H9 (cell line): ENCODE results near the gene ARHGEF6. TPM values are rescaled to one million over a fixed set of nuclear protein-coding genes. Genes with fewer than 3 reads are reported as not detected.

Experiments used
- DNase-seq: peaks from one replicate; pipeline ENCODE4 v3.0.0-alpha.2; 2017
- H2AFZ ChIP-seq: one replicate; pipeline ENCODE4 v1.6.1; 2013; ENCODE audit warnings: mild to moderate bottlenecking, low read length, control low read depth, moderate library complexity
- H2AK5ac ChIP-seq: 2 replicates; pipeline ENCODE4 v1.6.1; 2013; ENCODE audit warnings: low read length, control low read depth, mixed read lengths; ENCODE audit not compliant: insufficient read length
- H2BK120ac ChIP-seq: one replicate; pipeline ENCODE4 v1.6.1; 2013; ENCODE audit warnings: low read depth, mild to moderate bottlenecking, low read length, control low read depth, inconsistent platforms; ENCODE audit not compliant: poor library complexity, severe bottlenecking
- H2BK12ac ChIP-seq: 2 replicates; pipeline ENCODE4 v1.6.1; 2013; ENCODE audit warnings: low read length, control low read depth, mixed read lengths, low read depth; ENCODE audit not compliant: insufficient read length
- H2BK15ac ChIP-seq: 2 replicates; pipeline ENCODE4 v1.6.1; 2013; ENCODE audit warnings: low read depth, low read length, control low read depth
- H2BK20ac ChIP-seq: one replicate; pipeline ENCODE4 v1.6.1; 2013; ENCODE audit warnings: low read depth, mild to moderate bottlenecking, low read length, control low read depth, inconsistent platforms; ENCODE audit not compliant: poor library complexity, severe bottlenecking
- H2BK5ac ChIP-seq: 2 replicates; pipeline ENCODE4 v1.6.1; 2013; ENCODE audit warnings: low read length, control low read depth, mixed read lengths; ENCODE audit not compliant: insufficient read length
- H3K14ac ChIP-seq: 2 replicates; pipeline ENCODE4 v1.6.1; 2013; ENCODE audit warnings: low read length, control low read depth; ENCODE audit not compliant: insufficient read depth
- H3K18ac ChIP-seq: 2 replicates; pipeline ENCODE4 v1.6.1; 2013; ENCODE audit warnings: low read depth, mild to moderate bottlenecking, mixed read lengths, low read length, control low read depth; ENCODE audit not compliant: insufficient read length
- H3K23ac ChIP-seq: 2 replicates; pipeline ENCODE4 v1.6.1; 2013; ENCODE audit warnings: low read length, control low read depth, mixed read lengths, low read depth; ENCODE audit not compliant: insufficient read length
- H3K23me2 ChIP-seq: 2 replicates; pipeline ENCODE4 v1.6.1; 2013; ENCODE audit warnings: low read depth, mild to moderate bottlenecking, mixed read lengths, low read length, control low read depth; ENCODE audit not compliant: insufficient read length, poor library complexity, severe bottlenecking
- H3K27ac ChIP-seq: 2 replicates; pipeline ENCODE4 v1.5.1; 2013; ENCODE audit warnings: low read length, control low read depth, mixed read lengths, low read depth; ENCODE audit not compliant: insufficient read length
- H3K27me3 ChIP-seq: 2 replicates; pipeline ENCODE4 v1.6.1; 2013; ENCODE audit warnings: low read length, control low read depth, inconsistent platforms; ENCODE audit not compliant: insufficient read depth
- H3K4ac ChIP-seq: 2 replicates; pipeline ENCODE4 v1.6.1; 2013; ENCODE audit warnings: low read depth, mild to moderate bottlenecking, control low read depth, inconsistent platforms, low read length, moderate library complexity
- H3K4me1 ChIP-seq: 2 replicates; pipeline ENCODE4 v1.6.1; 2013; ENCODE audit warnings: low read length, control low read depth, inconsistent platforms; ENCODE audit not compliant: insufficient read depth
- H3K4me2 ChIP-seq: 2 replicates; pipeline ENCODE4 v1.6.1; 2013; ENCODE audit warnings: low read length, control low read depth, mixed read lengths; ENCODE audit not compliant: insufficient read length, insufficient read depth
- H3K56ac ChIP-seq: 2 replicates; pipeline ENCODE4 v1.6.1; 2013; ENCODE audit warnings: low read depth, mild to moderate bottlenecking, mixed read lengths, low read length, control low read depth; ENCODE audit not compliant: insufficient read length
- H3K79me1 ChIP-seq: 2 replicates; pipeline ENCODE4 v1.6.1; 2013; ENCODE audit warnings: low read depth, mild to moderate bottlenecking, moderate library complexity, low read length, control low read depth, inconsistent platforms; ENCODE audit not compliant: insufficient read depth, poor library complexity, severe bottlenecking
- H3K79me2 ChIP-seq: 2 replicates; pipeline ENCODE4 v1.6.1; 2013; ENCODE audit warnings: low read length, control low read depth, inconsistent platforms; ENCODE audit not compliant: insufficient read depth
- H3K9ac ChIP-seq: 2 replicates; pipeline ENCODE4 v1.6.1; 2013; ENCODE audit warnings: low read length, control low read depth, mixed read lengths; ENCODE audit not compliant: insufficient read length; ENCODE audit errors: extremely low read depth
- H3K9me3 ChIP-seq: one replicate; pipeline ENCODE4 v1.6.1; 2013; ENCODE audit warnings: low read depth, low read length, inconsistent platforms; ENCODE audit not compliant: control insufficient read depth
- H3T11ph ChIP-seq: one replicate; pipeline ENCODE4 v1.6.1; 2013; ENCODE audit warnings: mild to moderate bottlenecking, low read length, control low read depth, inconsistent platforms
- H4K20me1 ChIP-seq: one replicate; pipeline ENCODE4 v1.6.1; 2013; ENCODE audit not compliant: control insufficient read depth, insufficient read length, insufficient read depth
- H4K5ac ChIP-seq: 2 replicates; pipeline ENCODE4 v1.6.1; 2013; ENCODE audit warnings: low read depth, mild to moderate bottlenecking, mixed read lengths, low read length, control low read depth; ENCODE audit not compliant: insufficient read length
- H4K8ac ChIP-seq: replicated peaks from 2 replicates; pipeline ENCODE4 v1.6.1; 2013; ENCODE audit warnings: low read length, control low read depth, mixed read lengths, low read depth; ENCODE audit not compliant: insufficient read length
- H4K91ac ChIP-seq: 2 replicates; pipeline ENCODE4 v1.6.1; 2013; ENCODE audit warnings: low read depth, mild to moderate bottlenecking, moderate library complexity, mixed read lengths, low read length, control low read depth; ENCODE audit not compliant: insufficient read length
- H3K27ac Mint-ChIP-seq, 3 experiments: 2 replicates in 2 of 3; 3 replicates in 1 of 3; pipeline ENCODE4 v1.8.0; 2020 to 2021; ENCODE audit warnings: mixed read lengths in 3 of 3, mild to moderate bottlenecking in 1 of 3, moderate library complexity in 1 of 3
- H3K27me3 Mint-ChIP-seq: 2 replicates; pipeline ENCODE4 v1.8.0; 2021; ENCODE audit warnings: low read depth, mild to moderate bottlenecking, moderate library complexity, mixed read lengths
- H3K36me3 Mint-ChIP-seq, 3 experiments: 2 replicates in 2 of 3; 3 replicates in 1 of 3; pipeline ENCODE4 v1.8.0; 2020 to 2021; ENCODE audit warnings: low read depth in 3 of 3, mixed read lengths in 3 of 3; ENCODE audit not compliant: insufficient read depth in 1 of 3
- H3K4me1 Mint-ChIP-seq, 2 experiments: 2 replicates each; pipeline ENCODE4 v1.8.0; 2020; ENCODE audit warnings: mixed read lengths in 2 of 2
- H3K4me3 Mint-ChIP-seq, 2 experiments: 2 replicates in 1 of 2; 3 replicates in 1 of 2; pipeline ENCODE4 v1.8.0; 2020 to 2021; ENCODE audit warnings: mild to moderate bottlenecking in 2 of 2, mixed read lengths in 2 of 2, moderate library complexity in 1 of 2
- H3K9me3 Mint-ChIP-seq, 2 experiments: 2 replicates in 1 of 2; 3 replicates in 1 of 2; pipeline ENCODE4 v1.8.0; 2020; ENCODE audit warnings: mild to moderate bottlenecking in 2 of 2, mixed read lengths in 2 of 2, moderate library complexity in 1 of 2
- CTCF ChIP-seq: fragments of 200-600 bp; sonication (generic); conservative IDR thresholded peaks from 3 replicates; pipeline ENCODE4 v1.8.0; 2021; ENCODE audit warnings: antibody characterized with exemption, mild to moderate bottlenecking
- WGBS: extraction: QIAGEN DNeasy Blood & Tissue Kit; methylation state at CpG from one replicate; pipeline ENCODE4 v1.1.7; 2013; ENCODE audit warnings: missing lambda C conversion rate, low lambda C conversion rate, mixed read lengths; ENCODE audit not compliant: insufficient read length; ENCODE audit errors: extremely low coverage; 5-methylcytosine and 5-hydroxymethylcytosine counted together
- total RNA-seq: library from RNA; stranded (reverse); gene quantifications from 2 replicates; pipeline ENCODE4 v1.2.1, GENCODE V29; 2021

ARHGEF6 gene
- total RNA-seq, 1 experiment from 2014 or later: 3.6 TPM

- no peak within 1 kb of the TSS for H2BK120ac ChIP-seq
- no peak within 1 kb of the TSS for H3K4me2 ChIP-seq
- no peaks in the 10 kb centered on the region for H3K27me3 ChIP-seq
- no peak within 1 kb of the TSS for H3K14ac ChIP-seq
- H3K4ac ChIP-seq: no peak within 1 kb of the TSS
- H3K4me3 Mint-ChIP-seq: no peak within 1 kb of the TSS; a peak in 1 of 5 replicates
- no peak for DNase-seq
- no peak within 1 kb of the TSS for H2BK20ac ChIP-seq
- TF ChIP-seq CTCF: no peak
- no peak within 1 kb of the TSS for H4K8ac ChIP-seq
- no peak within 1 kb of the TSS for H2BK15ac ChIP-seq
- no peak within 1 kb of the TSS for H2AFZ ChIP-seq
- no peak within 1 kb of the TSS for H3K23ac ChIP-seq
- H4K91ac ChIP-seq: no peak within 1 kb of the TSS
- H2BK5ac ChIP-seq: no peak within 1 kb of the TSS
- peaks cover 2% of the 10 kb centered on the region for H3K27me3 Mint-ChIP-seq
- no peak within 1 kb of the TSS for H2BK12ac ChIP-seq
- no CpG with 5 or more reads among the region's 10 CpGs for WGBS
- peaks cover 7 to 12% of the 10 kb centered on the region in 2 experiments for H3K4me1 Mint-ChIP-seq
- no peak within 1 kb of the TSS; a peak in 1 of 7 replicates for H3K27ac Mint-ChIP-seq
- no peaks in the 10 kb centered on the region for H3K23me2 ChIP-seq
- H4K20me1 ChIP-seq: no peaks in the 10 kb centered on the region
- no peak within 1 kb of the TSS for H3K18ac ChIP-seq
- peaks cover 0 to 5% (median 0%) of the 10 kb centered on the region in 3 experiments; a peak in 2 of 7 replicates for H3K36me3 Mint-ChIP-seq
- no peaks in the 10 kb centered on the region for H3K79me2 ChIP-seq
- no peak within 1 kb of the TSS for H3K56ac ChIP-seq
- no peaks in the 10 kb centered on the region for H3K4me1 ChIP-seq
- H3K9me3 Mint-ChIP-seq: peaks cover 45 to 65% of the 10 kb centered on the region in 2 experiments
- H3K27ac ChIP-seq: no peak within 1 kb of the TSS
- H3T11ph ChIP-seq: no peak within 1 kb of the TSS
- H2AK5ac ChIP-seq: no peak within 1 kb of the TSS
- no peaks in the 10 kb centered on the region for H3K79me1 ChIP-seq
- H4K5ac ChIP-seq: no peak within 1 kb of the TSS
- H3K9me3 ChIP-seq: peaks cover 42% of the 10 kb centered on the region
- H3K9ac ChIP-seq: no peak within 1 kb of the TSS
Measured at GRCh38 chrX:136647677-136648360, 132.9 kb downstream of the ARHGEF6 start, which contains the start of gene CD40LG. TSS of gene CD40LG (plus strand) at chrX:136648158. CDS start at chrX:136648249, 91 bp downstream.
